Measurements from ENCODE around the gene ZAR1.

ZAR1 gene

GRCh38 chr4:48506716-48507115, 16.7 kb downstream of the ZAR1 start:
- Histone ChIP-seq H3K9me3 (replicated peaks in 1 of 2; ENCODE audit: control insufficient read depth in 2 of 2, insufficient read depth in 1 of 2, low read depth in 1 of 2, low read length in 2 of 2) (no peaks in the 10 kb centered on the region), H3K27ac (replicated peaks; ENCODE audit: low read length) (no peak overlapping the region), H3K4me1 (ENCODE audit: control insufficient read depth in 2 of 2, insufficient read depth in 1 of 2, low read depth in 1 of 2, low read length in 2 of 2) (no peaks in the 10 kb centered on the region), H3K14ac (ENCODE audit: low read length) (no peak overlapping the region), H4K8ac (ENCODE audit: low read depth, low read length) (no peak overlapping the region), H3K4ac (ENCODE audit: low read length) (no peak overlapping the region), H2AFZ (ENCODE audit: low read length) (no peak overlapping the region), H2BK120ac (ENCODE audit: low read depth, low read length) (no peak overlapping the region), H3K4me3 (ENCODE audit: low read length in 2 of 2) (no peak overlapping the region), H2BK12ac (ENCODE audit: low read length) (no peak overlapping the region), H4K91ac (ENCODE audit: low read depth, low read length, poor library complexity) (no peak overlapping the region), H3K36me3 (replicated peaks in 1 of 2; ENCODE audit: control insufficient read depth in 2 of 2, insufficient read depth in 2 of 2, low read length in 2 of 2) (peaks cover 10 to 95% of the 10 kb centered on the region in 2 donors), H2BK5ac (ENCODE audit: low read length) (no peak overlapping the region), H3K18ac (ENCODE audit: low read length) (no peak overlapping the region), H2BK15ac (ENCODE audit: low read length) (no peak overlapping the region), H3K27me3 (ENCODE audit: control insufficient read depth in 3 of 3, insufficient read depth in 3 of 3, low read depth in 1 of 3, low read length in 3 of 3) (no peaks in the 10 kb centered on the region), H3K9ac (ENCODE audit: low read depth, low read length, poor library complexity) (no peak overlapping the region), H2AK5ac (ENCODE audit: low read depth, low read length) (no peak overlapping the region), H3K23ac (ENCODE audit: low read depth, low read length, poor library complexity) (no peak overlapping the region), H3K4me2 (ENCODE audit: insufficient read depth, low read length, poor library complexity, severe bottlenecking) (no peak overlapping the region), H3K79me1 (ENCODE audit: low read depth, low read length) (no peaks in the 10 kb centered on the region)
- WGBS, 2 donors (ENCODE audit: extremely low coverage in 2 of 2, insufficient read length in 2 of 2, insufficient replicate concordance in 1 of 2), result no CpG with 5 or more reads among the region's 2 CpGs
- DNase-seq (ENCODE audit: low spot score), result no peak

- Histone ChIP-seq H3K27me3 (ENCODE audit: control insufficient read depth in 3 of 3, insufficient read depth in 3 of 3, low read depth in 1 of 3, low read length in 3 of 3) (no peaks in the 10 kb centered on the region), H3K9me3 (replicated peaks in 1 of 2; ENCODE audit: control insufficient read depth in 2 of 2, insufficient read depth in 1 of 2, low read depth in 1 of 2, low read length in 2 of 2) (peaks cover 0 to 4% of the 10 kb centered on the region in 2 donors), H3K4me2 (ENCODE audit: insufficient read depth, low read length, poor library complexity, severe bottlenecking) (no peak overlapping the region), H3K4me3 (ENCODE audit: low read length in 2 of 2) (no peak overlapping the region), H2BK12ac (ENCODE audit: low read length) (no peak overlapping the region), H2AFZ (ENCODE audit: low read length) (no peak overlapping the region), H3K36me3 (replicated peaks in 1 of 2; ENCODE audit: control insufficient read depth in 2 of 2, insufficient read depth in 2 of 2, low read length in 2 of 2) (peaks cover 15 to 98% of the 10 kb centered on the region in 2 donors), H2BK15ac (ENCODE audit: low read length) (no peak overlapping the region), H3K4ac (ENCODE audit: low read length) (no peak overlapping the region), H3K27ac (replicated peaks; ENCODE audit: low read length) (no peak overlapping the region), H3K9ac (ENCODE audit: low read depth, low read length, poor library complexity) (no peak overlapping the region), H3K18ac (ENCODE audit: low read length) (no peak overlapping the region), H4K91ac (ENCODE audit: low read depth, low read length, poor library complexity) (no peak overlapping the region), H3K23ac (ENCODE audit: low read depth, low read length, poor library complexity) (no peak overlapping the region), H2AK5ac (ENCODE audit: low read depth, low read length) (no peak overlapping the region), H3K14ac (ENCODE audit: low read length) (no peak overlapping the region), H3K79me1 (ENCODE audit: low read depth, low read length) (no peaks in the 10 kb centered on the region), H3K4me1 (ENCODE audit: control insufficient read depth in 2 of 2, insufficient read depth in 1 of 2, low read depth in 1 of 2, low read length in 2 of 2) (no peaks in the 10 kb centered on the region), H2BK5ac (ENCODE audit: low read length) (no peak overlapping the region), H4K8ac (ENCODE audit: low read depth, low read length) (no peak overlapping the region), H2BK120ac (ENCODE audit: low read depth, low read length) (no peak overlapping the region)
- DNase-seq (ENCODE audit: low spot score), result no peak
Observed at GRCh38 chr4:48509543-48509942, 19.5 kb downstream of the ZAR1 start.

GRCh38 chr4:48518143-48518542, 28.1 kb downstream of the ZAR1 start:
- Histone ChIP-seq H3K4me1 (ENCODE audit: control insufficient read depth in 2 of 2, insufficient read depth in 1 of 2, low read depth in 1 of 2, low read length in 2 of 2) (no peaks in the 10 kb centered on the region), H2AK5ac (ENCODE audit: low read depth, low read length) (no peak overlapping the region), H3K27me3 (ENCODE audit: control insufficient read depth in 3 of 3, insufficient read depth in 3 of 3, low read depth in 1 of 3, low read length in 3 of 3) (no peaks in the 10 kb centered on the region), H2AFZ (ENCODE audit: low read length) (no peak overlapping the region), H3K9me3 (replicated peaks in 1 of 2; ENCODE audit: control insufficient read depth in 2 of 2, insufficient read depth in 1 of 2, low read depth in 1 of 2, low read length in 2 of 2) (no peaks in the 10 kb centered on the region), H2BK5ac (ENCODE audit: low read length) (no peak overlapping the region), H4K91ac (ENCODE audit: low read depth, low read length, poor library complexity) (no peak overlapping the region), H3K4me2 (ENCODE audit: insufficient read depth, low read length, poor library complexity, severe bottlenecking) (no peak overlapping the region), H3K4me3 (ENCODE audit: low read length in 2 of 2) (no peak overlapping the region), H3K14ac (ENCODE audit: low read length) (no peak overlapping the region), H4K8ac (ENCODE audit: low read depth, low read length) (no peak overlapping the region), H3K36me3 (replicated peaks in 1 of 2; ENCODE audit: control insufficient read depth in 2 of 2, insufficient read depth in 2 of 2, low read length in 2 of 2) (peaks cover 20 to 97% of the 10 kb centered on the region in 2 donors), H3K27ac (replicated peaks; ENCODE audit: low read length) (no peak overlapping the region), H3K23ac (ENCODE audit: low read depth, low read length, poor library complexity) (no peak overlapping the region), H2BK12ac (ENCODE audit: low read length) (no peak overlapping the region), H3K4ac (ENCODE audit: low read length) (no peak overlapping the region), H3K79me1 (ENCODE audit: low read depth, low read length) (no peaks in the 10 kb centered on the region), H2BK15ac (ENCODE audit: low read length) (no peak overlapping the region), H3K18ac (ENCODE audit: low read length) (no peak overlapping the region), H2BK120ac (ENCODE audit: low read depth, low read length) (no peak overlapping the region), H3K9ac (ENCODE audit: low read depth, low read length, poor library complexity) (no peak overlapping the region)
- WGBS, 2 donors (ENCODE audit: extremely low coverage in 2 of 2, insufficient read length in 2 of 2, insufficient replicate concordance in 1 of 2), result no CpG with 5 or more reads among the region's 3 CpGs
- DNase-seq (ENCODE audit: low spot score), result no peak

GRCh38 chr4:48526406-48526805, 36.4 kb downstream of the ZAR1 start:
- no peaks in the 10 kb centered on the region for H3K4me1 ChIP-seq (ENCODE audit: control insufficient read depth in 2 of 2, insufficient read depth in 1 of 2, low read depth in 1 of 2, low read length in 2 of 2)
- H3K18ac ChIP-seq (ENCODE audit: low read length), result no peak overlapping the region
- H3K9me3 ChIP-seq (replicated peaks in 1 of 2; ENCODE audit: control insufficient read depth in 2 of 2, insufficient read depth in 1 of 2, low read depth in 1 of 2, low read length in 2 of 2), result no peaks in the 10 kb centered on the region
- no peak for DNase-seq (ENCODE audit: low spot score)
- H2BK5ac ChIP-seq (ENCODE audit: low read length), result no peak overlapping the region
- H3K4ac ChIP-seq (ENCODE audit: low read length), result no peak overlapping the region
- no peak overlapping the region for H2BK15ac ChIP-seq (ENCODE audit: low read length)
- H3K36me3 ChIP-seq (replicated peaks in 1 of 2; ENCODE audit: control insufficient read depth in 2 of 2, insufficient read depth in 2 of 2, low read length in 2 of 2), result peaks cover 21 to 100% of the 10 kb centered on the region in 2 donors
- no peaks in the 10 kb centered on the region for H3K79me1 ChIP-seq (ENCODE audit: low read depth, low read length)
- H3K9ac ChIP-seq (ENCODE audit: low read depth, low read length, poor library complexity), result no peak overlapping the region
- H4K8ac ChIP-seq (ENCODE audit: low read depth, low read length), result no peak overlapping the region
- H3K23ac ChIP-seq (ENCODE audit: low read depth, low read length, poor library complexity), result no peak overlapping the region
- H4K91ac ChIP-seq (ENCODE audit: low read depth, low read length, poor library complexity), result no peak overlapping the region
- no peak overlapping the region for H2AFZ ChIP-seq (ENCODE audit: low read length)
- H3K14ac ChIP-seq (ENCODE audit: low read length), result no peak overlapping the region
- no peaks in the 10 kb centered on the region for H3K27me3 ChIP-seq (ENCODE audit: control insufficient read depth in 3 of 3, insufficient read depth in 3 of 3, low read depth in 1 of 3, low read length in 3 of 3)
- H2AK5ac ChIP-seq (ENCODE audit: low read depth, low read length), result no peak overlapping the region
- H3K4me2 ChIP-seq (ENCODE audit: insufficient read depth, low read length, poor library complexity, severe bottlenecking), result no peak overlapping the region
- WGBS, 2 donors (ENCODE audit: extremely low coverage in 2 of 2, insufficient read length in 2 of 2, insufficient replicate concordance in 1 of 2), result no CpG with 5 or more reads among the region's 1 CpG
- no peak overlapping the region for H3K4me3 ChIP-seq (ENCODE audit: low read length in 2 of 2)
- H2BK12ac ChIP-seq (ENCODE audit: low read length), result no peak overlapping the region
- no peak overlapping the region for H2BK120ac ChIP-seq (ENCODE audit: low read depth, low read length)
- no peak overlapping the region for H3K27ac ChIP-seq (replicated peaks; ENCODE audit: low read length)

Data from neuronal stem cell (in vitro differentiated cells).